HepG2 (cell line): ENCODE results near the gene PRMT7. TPM values are rescaled to one million over a fixed set of nuclear protein-coding genes. Genes with fewer than 3 reads are reported as not detected.

Experiments
- DPF2 ChIP-seq: sonication (generic); formaldehyde crosslinking; IDR thresholded peaks from 2 replicates; pipeline ENCODE4 v1.4.0; 2020; ENCODE audit warnings: mild to moderate bottlenecking, low read depth, missing genetic modification reagents, borderline replicate concordance
- GRHL1 ChIP-seq: sonication (generic); formaldehyde crosslinking; conservative IDR thresholded peaks from 2 replicates; pipeline ENCODE4 v1.8.0; 2022; ENCODE audit warnings: missing genetic modification reagents
- HES4 ChIP-seq: sonication (generic); formaldehyde crosslinking; IDR thresholded peaks from 2 replicates; pipeline ENCODE4 v1.9.0; 2021; ENCODE audit warnings: mild to moderate bottlenecking, missing genetic modification reagents, borderline replicate concordance
- HNRNPL ChIP-seq: fragments of 200-400 bp; formaldehyde crosslinking; IDR thresholded peaks from 2 replicates; pipeline ENCODE4 v1.6.1; 2017; ENCODE audit warnings: mild to moderate bottlenecking, low read depth, low read length
- KLF6 ChIP-seq: IDR thresholded peaks from 2 replicates; pipeline ENCODE4 v1.8.0; 2016; ENCODE audit warnings: missing biosample characterization, missing genetic modification reagents
- POGK ChIP-seq: sonication (generic); formaldehyde crosslinking; conservative IDR thresholded peaks from 2 replicates; pipeline ENCODE4 v1.8.0; 2022; ENCODE audit warnings: mild to moderate bottlenecking, moderate library complexity, missing genetic modification reagents
- PPARG ChIP-seq: conservative IDR thresholded peaks from 2 replicates; pipeline ENCODE4 v1.6.1; 2016; ENCODE audit warnings: missing biosample characterization, missing genetic modification reagents
- SKI ChIP-seq: fragments of 450-650 bp; IDR thresholded peaks from one replicate; pipeline ENCODE4 v1.6.1; 2018; ENCODE audit warnings: mild to moderate bottlenecking; ENCODE audit not compliant: partially characterized antibody
- TOPORS ChIP-seq: sonication (generic); formaldehyde crosslinking; IDR thresholded peaks from 2 replicates; pipeline ENCODE4 v1.8.0; 2023; ENCODE audit warnings: mild to moderate bottlenecking, missing genetic modification reagents
- ZFP36 ChIP-seq: fragments of 150-350 bp; IDR thresholded peaks from 2 replicates; pipeline ENCODE4 v1.6.1; 2018; ENCODE audit warnings: borderline replicate concordance, low read length, low read depth; ENCODE audit not compliant: partially characterized antibody
- ZMYM2 ChIP-seq: sonication (generic); formaldehyde crosslinking; IDR thresholded peaks from 2 replicates; pipeline ENCODE4 v1.8.0; 2022; ENCODE audit warnings: mild to moderate bottlenecking, missing genetic modification reagents
- ZNF451 ChIP-seq: sonication (generic); formaldehyde crosslinking; IDR thresholded peaks from 2 replicates; pipeline ENCODE4 v1.5.0; 2020; ENCODE audit warnings: mild to moderate bottlenecking, missing genetic modification reagents
- ZNF468 ChIP-seq: sonication (generic); formaldehyde crosslinking; IDR thresholded peaks from 2 replicates; pipeline ENCODE4 v1.8.0; 2022; ENCODE audit warnings: mild to moderate bottlenecking, moderate library complexity, missing genetic modification reagents
- ZNF546 ChIP-seq: sonication (generic); formaldehyde crosslinking; conservative IDR thresholded peaks from 2 replicates; pipeline ENCODE4 v1.8.1; 2023; ENCODE audit warnings: mild to moderate bottlenecking, missing genetic modification reagents
- ZNF562 ChIP-seq: sonication (generic); formaldehyde crosslinking; IDR thresholded peaks from 2 replicates; pipeline ENCODE4 v1.8.0; 2022; ENCODE audit warnings: missing genetic modification reagents, borderline replicate concordance
- ZNF572 ChIP-seq: sonication (generic); formaldehyde crosslinking; IDR thresholded peaks from 2 replicates; pipeline ENCODE4 v1.5.1; 2020; ENCODE audit warnings: mild to moderate bottlenecking, missing genetic modification reagents
- ZNF615 ChIP-seq: sonication (generic); formaldehyde crosslinking; IDR thresholded peaks from 2 replicates; pipeline ENCODE4 v1.5.0; 2020; ENCODE audit warnings: mild to moderate bottlenecking, missing genetic modification reagents, borderline replicate concordance
- ZNF773 ChIP-seq: sonication (generic); formaldehyde crosslinking; IDR thresholded peaks from 2 replicates; pipeline ENCODE4 v1.4.0; 2020; ENCODE audit warnings: missing genetic modification reagents, borderline replicate concordance
- polyA plus RNA-seq, 8 experiments: library from polyadenylated mRNA; depleted of rRNA in 3 of 8; stranded (reverse) in 7 of 8; unstranded in 1 of 8; fragments of >200 nt; fragmentation: Illumina TruSeq in 4 of 8; extraction: Trizol in 4 of 8; gene quantifications; 2 replicates each; pipeline versions ENCODE4 v1.2.1 to v1.2.3, GENCODE V29; 2011 to 2016; ENCODE audit warnings: low read depth in 4 of 8, missing spikeins in 1 of 8, mixed read lengths in 1 of 8; ENCODE audit not compliant: insufficient read depth in 1 of 8
- total RNA-seq, 5 experiments: library from RNA; depleted of rRNA; stranded (reverse); fragments of >200 nt; fragmentation: Illumina TruSeq; extraction: Trizol; gene quantifications; 2 replicates each; pipeline ENCODE4 v1.2.3, GENCODE V29; 2016; ENCODE audit warnings: low read depth in 1 of 5
- TF ChIP-seq, protein P1 (sequence below): sonication (generic); formaldehyde crosslinking; IDR thresholded peaks from 2 replicates; pipeline ENCODE4 v1.8.1; 2023; ENCODE audit warnings: mild to moderate bottlenecking, missing genetic modification reagents
- TF ChIP-seq, protein P2 (sequence below), 2 experiments: sonication (generic) in 1 of 2; formaldehyde crosslinking in 1 of 2; IDR thresholded peaks; 2 replicates each; pipeline versions ENCODE4 v1.4.0 to v1.6.1; 2016 to 2020; ENCODE audit warnings: borderline replicate concordance in 1 of 2, low read depth in 1 of 2, mild to moderate bottlenecking in 1 of 2, missing genetic modification reagents in 1 of 2

The PRMT7 gene
- total and polyA plus RNA-seq, 2 of the 13 experiments (the other 11 are each of a cell fraction or from before 2014, with no cell fraction given), result 47.5 to 55.0 TPM

DNA sequence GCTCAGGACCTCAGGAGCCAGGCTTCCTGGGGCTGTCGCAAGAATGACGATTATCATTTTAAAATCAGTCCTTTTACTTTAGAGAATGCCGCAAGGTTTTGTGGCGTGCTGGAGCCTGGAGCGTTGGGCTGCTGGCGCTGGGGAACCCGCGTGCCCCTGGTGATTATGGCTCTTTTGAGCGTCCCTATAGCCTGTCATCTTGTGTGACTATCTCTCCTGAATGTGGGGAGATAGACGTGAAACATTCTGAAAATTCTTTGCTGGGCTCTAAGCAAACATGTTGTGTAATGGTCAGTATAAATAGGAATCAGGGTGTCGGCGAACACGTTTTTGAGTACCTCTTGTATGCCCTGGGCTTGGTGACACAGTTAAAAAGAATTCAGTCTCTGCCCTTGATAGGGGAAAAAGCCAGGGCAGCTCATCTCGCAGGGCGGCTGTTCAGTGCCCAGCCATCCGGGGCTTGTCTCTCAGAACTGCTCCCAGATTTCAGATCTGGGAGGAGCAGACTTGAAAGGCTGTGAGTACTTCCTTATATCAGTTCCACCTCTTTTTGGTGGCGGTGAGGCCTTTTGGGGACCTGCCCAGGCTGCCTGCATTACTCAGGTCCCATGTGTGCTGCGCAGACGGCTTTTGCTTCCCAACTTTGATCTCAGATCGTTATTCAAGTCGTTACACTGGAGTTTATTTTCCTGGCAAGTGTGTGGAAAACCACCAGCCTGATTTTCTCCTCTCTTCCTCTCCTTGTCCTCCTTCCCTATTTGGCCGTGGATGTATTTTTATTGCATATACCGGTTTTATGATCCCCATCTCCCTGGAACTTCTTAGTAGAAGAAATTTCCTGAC is 45.5 kb upstream of the PRMT7 start (continued):
- no peak for TF ChIP-seq GRHL1 (CRISPR knock-in tag)
- TF ChIP-seq HES4, result no peak
- peak; percentile 89 for TF ChIP-seq SKI
- TF ChIP-seq PPARG, result peak; percentile 81
- no peak for TF ChIP-seq TOPORS
- TF ChIP-seq ZMYM2, result no peak
- TF ChIP-seq ZNF451 (CRISPR knock-in tag), result no peak
- TF ChIP-seq, protein P1, sequence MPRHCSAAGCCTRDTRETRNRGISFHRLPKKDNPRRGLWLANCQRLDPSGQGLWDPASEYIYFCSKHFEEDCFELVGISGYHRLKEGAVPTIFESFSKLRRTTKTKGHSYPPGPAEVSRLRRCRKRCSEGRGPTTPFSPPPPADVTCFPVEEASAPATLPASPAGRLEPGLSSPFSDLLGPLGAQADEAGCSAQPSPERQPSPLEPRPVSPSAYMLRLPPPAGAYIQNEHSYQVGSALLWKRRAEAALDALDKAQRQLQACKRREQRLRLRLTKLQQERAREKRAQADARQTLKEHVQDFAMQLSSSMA (CRISPR knock-in tag), result no peak; the same call in 1 of the 2 replicates
- TF ChIP-seq ZNF615 (CRISPR knock-in tag), result no peak
- TF ChIP-seq ZNF572 (CRISPR knock-in tag), result no peak
- peak; percentile 56; the same call in 1 of the 2 replicates for TF ChIP-seq HNRNPL
- TF ChIP-seq ZFP36, result no peak
- TF ChIP-seq POGK (CRISPR knock-in tag), result no peak; the same call in 1 of the 2 replicates
- TF ChIP-seq ZNF773 (CRISPR knock-in tag), result no peak
- TF ChIP-seq KLF6 (CRISPR knock-in tag), result no peak; the same call in none of the 2 replicates
- no peak for TF ChIP-seq ZNF468
- TF ChIP-seq ZNF562 (CRISPR knock-in tag), result no peak
- TF ChIP-seq, protein P2, sequence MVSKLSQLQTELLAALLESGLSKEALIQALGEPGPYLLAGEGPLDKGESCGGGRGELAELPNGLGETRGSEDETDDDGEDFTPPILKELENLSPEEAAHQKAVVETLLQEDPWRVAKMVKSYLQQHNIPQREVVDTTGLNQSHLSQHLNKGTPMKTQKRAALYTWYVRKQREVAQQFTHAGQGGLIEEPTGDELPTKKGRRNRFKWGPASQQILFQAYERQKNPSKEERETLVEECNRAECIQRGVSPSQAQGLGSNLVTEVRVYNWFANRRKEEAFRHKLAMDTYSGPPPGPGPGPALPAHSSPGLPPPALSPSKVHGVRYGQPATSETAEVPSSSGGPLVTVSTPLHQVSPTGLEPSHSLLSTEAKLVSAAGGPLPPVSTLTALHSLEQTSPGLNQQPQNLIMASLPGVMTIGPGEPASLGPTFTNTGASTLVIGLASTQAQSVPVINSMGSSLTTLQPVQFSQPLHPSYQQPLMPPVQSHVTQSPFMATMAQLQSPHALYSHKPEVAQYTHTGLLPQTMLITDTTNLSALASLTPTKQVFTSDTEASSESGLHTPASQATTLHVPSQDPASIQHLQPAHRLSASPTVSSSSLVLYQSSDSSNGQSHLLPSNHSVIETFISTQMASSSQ (IDR thresholded peaks at IDR 0.05; ENCODE audit: low read depth), result peak; percentile 55
- TF ChIP-seq, protein P2 (CRISPR knock-in tag; IDR thresholded peaks at IDR 0.05; ENCODE audit: borderline replicate concordance), result no peak; the same call in 1 of the 2 replicates
- TF ChIP-seq ZNF546 (CRISPR knock-in tag), result no peak
- peak; percentile 71; the same call in 1 of the 2 replicates for TF ChIP-seq DPF2 (CRISPR knock-in tag)
